ENCODE measurements around the gene PCDH15. TPM values are rescaled to one million over a fixed set of nuclear protein-coding genes. Genes with fewer than 3 reads are reported as not detected.

Gene PCDH15
- total and polyA plus RNA-seq, 2 of the 13 experiments (the other 11 are each of a cell fraction or from before 2014, with no cell fraction given), result not detected

DNA sequence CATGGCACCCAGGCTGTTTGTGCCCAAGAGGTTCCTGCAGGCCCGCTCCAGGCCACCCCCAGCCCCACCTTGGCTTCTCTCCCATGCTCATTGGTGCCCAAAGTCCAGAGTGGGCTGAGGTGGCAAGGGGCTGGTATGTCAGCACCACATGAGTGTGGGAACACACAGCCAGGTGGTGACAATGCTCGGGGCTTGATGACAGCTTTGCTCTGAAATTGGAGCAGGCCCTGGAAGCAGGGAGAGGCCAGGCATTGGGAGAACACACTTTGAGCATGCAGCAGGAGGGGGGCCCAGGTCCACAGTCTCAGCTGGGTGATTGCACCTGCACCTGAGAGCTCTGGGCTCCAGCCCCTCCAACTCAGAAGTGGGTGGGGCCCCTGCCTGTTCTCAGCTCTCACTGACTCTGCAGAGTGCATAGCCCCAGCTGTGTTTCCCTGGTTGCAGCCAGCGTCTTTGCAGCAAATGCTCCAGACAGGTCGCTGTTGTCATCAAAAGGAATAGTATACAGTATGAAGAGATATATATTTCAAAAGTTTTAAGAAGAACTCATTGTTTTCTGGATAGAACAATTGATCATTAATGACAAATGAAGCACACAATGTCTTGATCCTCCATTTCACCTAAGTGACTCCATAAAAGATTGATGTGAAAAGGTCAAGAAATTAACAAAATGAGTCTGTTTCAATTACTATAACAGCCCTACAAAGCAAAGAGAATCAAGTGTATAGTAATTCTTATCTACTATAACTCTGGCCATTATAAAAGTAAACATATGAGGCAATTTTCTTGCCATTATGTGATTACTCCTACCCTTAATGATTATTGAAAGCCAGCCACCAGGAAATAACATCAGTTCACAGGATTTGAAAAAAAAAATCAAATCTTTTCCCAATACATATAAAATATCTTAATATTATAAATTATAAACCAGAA, 848.1 kb downstream of the PCDH15 start:
- intact Hi-C loops (cut with micrococcal nuclease; ENCODE audit: unreplicated experiment) (loop anchor here (10.0 kb wide), 1 partner anchor 1188 kb away; no protein-coding TSS in a partner anchor), in situ Hi-C loops (cut with HindIII; ENCODE audit: extremely low pct_ligation_motif_present, low pct_unique_long_range_greater_than_20kb) (no loop called here)
- Histone ChIP-seq H3K4me1 (ENCODE audit: insufficient read depth, low read length) (peaks cover 69% of the 10 kb centered on the region), H3K9me3 (ENCODE audit: low read length) (no peaks in the 10 kb centered on the region), H3K27ac (ENCODE audit: extremely low read length, insufficient read depth, low read length) (no peak overlapping the region), H3K79me2 (ENCODE audit: insufficient read depth, low read length) (no peaks in the 10 kb centered on the region), H3K9ac (ENCODE audit: insufficient read depth, low read depth, low read length) (no peak overlapping the region), H3K27me3 (ENCODE audit: control insufficient read depth in 1 of 2, insufficient read depth in 2 of 2, low read length in 2 of 2) (no peaks in the 10 kb centered on the region), H3K4me2 (ENCODE audit: low read depth, low read length) (peak overlapping the region; percentile 23; the same call in 1 of the 2 replicates), H3K4me3 (replicated peaks in 1 of 3; ENCODE audit: insufficient read depth in 1 of 3, low read depth in 2 of 3, low read length in 3 of 3) (no peak overlapping the region; a peak in 1 of 6 replicates), H4K20me1 (ENCODE audit: insufficient read depth, low read length) (no peaks in the 10 kb centered on the region), H2AFZ (ENCODE audit: low read length) (no peak overlapping the region), H3K36me3 (replicated peaks in 1 of 2; ENCODE audit: control insufficient read depth in 1 of 2, insufficient read depth in 2 of 2, low read length in 2 of 2) (no peaks in the 10 kb centered on the region)
- POLR2A ChIA-PET, result no interaction called here
- CTCF ChIA-PET (ENCODE audit: low intra/inter-chr PET ratio, low total read pairs), result no interaction called here
- no TSS peak for BruUV-seq (replicated peaks)
- FAIRE-seq (no peak), DNase-seq (ENCODE audit: low spot score) (no peak), ATAC-seq (peak; percentile 21)
- WGBS (ENCODE audit: low lambda C conversion rate), result 8% methylated on average over 3 of the region's 4 CpGs
- TF ChIP-seq ZNF552 (CRISPR knock-in tag; IDR thresholded peaks at IDR 0.05; ENCODE audit: borderline replicate concordance), result no peak
- TF ChIP-seq, protein P1, sequence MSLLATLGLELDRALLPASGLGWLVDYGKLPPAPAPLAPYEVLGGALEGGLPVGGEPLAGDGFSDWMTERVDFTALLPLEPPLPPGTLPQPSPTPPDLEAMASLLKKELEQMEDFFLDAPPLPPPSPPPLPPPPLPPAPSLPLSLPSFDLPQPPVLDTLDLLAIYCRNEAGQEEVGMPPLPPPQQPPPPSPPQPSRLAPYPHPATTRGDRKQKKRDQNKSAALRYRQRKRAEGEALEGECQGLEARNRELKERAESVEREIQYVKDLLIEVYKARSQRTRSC (CRISPR knock-in tag; IDR thresholded peaks at IDR 0.05; ENCODE audit: low read depth), result no peak
- no peak for TF ChIP-seq ZNF678 (CRISPR knock-in tag; IDR thresholded peaks at IDR 0.05)
- no peak for TF ChIP-seq MBD4 (IDR thresholded peaks at IDR 0.05; ENCODE audit: borderline replicate concordance, low read length)
- 0 out of 2 replicates have a peak, but pooled peaks have one; percentile 22 for TF ChIP-seq POGZ (CRISPR knock-in tag; IDR thresholded peaks at IDR 0.05)
- TF ChIP-seq HNF4A (CRISPR knock-in tag; IDR thresholded peaks at IDR 0.05), result 0 out of 2 replicates have a peak, but pooled peaks have one; percentile 24
- no peak for TF ChIP-seq CREB1 (IDR thresholded peaks at IDR 0.05)
- TF ChIP-seq CREB1 (CRISPR knock-in tag; IDR thresholded peaks at IDR 0.05), result no peak
- TF ChIP-seq ZNF317 (CRISPR knock-in tag; IDR thresholded peaks at IDR 0.05), result no peak
- TF ChIP-seq, protein P2, sequence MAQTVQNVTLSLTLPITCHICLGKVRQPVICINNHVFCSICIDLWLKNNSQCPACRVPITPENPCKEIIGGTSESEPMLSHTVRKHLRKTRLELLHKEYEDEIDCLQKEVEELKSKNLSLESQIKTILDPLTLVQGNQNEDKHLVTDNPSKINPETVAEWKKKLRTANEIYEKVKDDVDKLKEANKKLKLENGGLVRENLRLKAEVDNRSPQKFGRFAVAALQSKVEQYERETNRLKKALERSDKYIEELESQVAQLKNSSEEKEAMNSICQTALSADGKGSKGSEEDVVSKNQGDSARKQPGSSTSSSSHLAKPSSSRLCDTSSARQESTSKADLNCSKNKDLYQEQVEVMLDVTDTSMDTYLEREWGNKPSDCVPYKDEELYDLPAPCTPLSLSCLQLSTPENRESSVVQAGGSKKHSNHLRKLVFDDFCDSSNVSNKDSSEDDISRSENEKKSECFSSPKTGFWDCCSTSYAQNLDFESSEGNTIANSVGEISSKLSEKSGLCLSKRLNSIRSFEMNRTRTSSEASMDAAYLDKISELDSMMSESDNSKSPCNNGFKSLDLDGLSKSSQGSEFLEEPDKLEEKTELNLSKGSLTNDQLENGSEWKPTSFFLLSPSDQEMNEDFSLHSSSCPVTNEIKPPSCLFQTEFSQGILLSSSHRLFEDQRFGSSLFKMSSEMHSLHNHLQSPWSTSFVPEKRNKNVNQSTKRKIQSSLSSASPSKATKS (CRISPR knock-in tag; IDR thresholded peaks at IDR 0.05), result no peak
- TF ChIP-seq ZNF501 (CRISPR knock-in tag; IDR thresholded peaks at IDR 0.05), result 0 out of 2 replicates have a peak, but pooled peaks have one; percentile 28
- TF ChIP-seq ZNF629 (CRISPR knock-in tag; conservative IDR thresholded peaks at IDR 0.05), result peak; percentile 38; the same call in 1 of the 2 replicates
- TF ChIP-seq ZFP36L1 (CRISPR knock-in tag; IDR thresholded peaks at IDR 0.05), result no peak
- TF ChIP-seq, protein P3, sequence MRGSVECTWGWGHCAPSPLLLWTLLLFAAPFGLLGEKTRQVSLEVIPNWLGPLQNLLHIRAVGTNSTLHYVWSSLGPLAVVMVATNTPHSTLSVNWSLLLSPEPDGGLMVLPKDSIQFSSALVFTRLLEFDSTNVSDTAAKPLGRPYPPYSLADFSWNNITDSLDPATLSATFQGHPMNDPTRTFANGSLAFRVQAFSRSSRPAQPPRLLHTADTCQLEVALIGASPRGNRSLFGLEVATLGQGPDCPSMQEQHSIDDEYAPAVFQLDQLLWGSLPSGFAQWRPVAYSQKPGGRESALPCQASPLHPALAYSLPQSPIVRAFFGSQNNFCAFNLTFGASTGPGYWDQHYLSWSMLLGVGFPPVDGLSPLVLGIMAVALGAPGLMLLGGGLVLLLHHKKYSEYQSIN (CRISPR knock-in tag; IDR thresholded peaks at IDR 0.05; ENCODE audit: borderline replicate concordance), result no peak
- TF ChIP-seq CC2D1A (CRISPR knock-in tag; IDR thresholded peaks at IDR 0.05), result no peak
- TF ChIP-seq, protein P4, sequence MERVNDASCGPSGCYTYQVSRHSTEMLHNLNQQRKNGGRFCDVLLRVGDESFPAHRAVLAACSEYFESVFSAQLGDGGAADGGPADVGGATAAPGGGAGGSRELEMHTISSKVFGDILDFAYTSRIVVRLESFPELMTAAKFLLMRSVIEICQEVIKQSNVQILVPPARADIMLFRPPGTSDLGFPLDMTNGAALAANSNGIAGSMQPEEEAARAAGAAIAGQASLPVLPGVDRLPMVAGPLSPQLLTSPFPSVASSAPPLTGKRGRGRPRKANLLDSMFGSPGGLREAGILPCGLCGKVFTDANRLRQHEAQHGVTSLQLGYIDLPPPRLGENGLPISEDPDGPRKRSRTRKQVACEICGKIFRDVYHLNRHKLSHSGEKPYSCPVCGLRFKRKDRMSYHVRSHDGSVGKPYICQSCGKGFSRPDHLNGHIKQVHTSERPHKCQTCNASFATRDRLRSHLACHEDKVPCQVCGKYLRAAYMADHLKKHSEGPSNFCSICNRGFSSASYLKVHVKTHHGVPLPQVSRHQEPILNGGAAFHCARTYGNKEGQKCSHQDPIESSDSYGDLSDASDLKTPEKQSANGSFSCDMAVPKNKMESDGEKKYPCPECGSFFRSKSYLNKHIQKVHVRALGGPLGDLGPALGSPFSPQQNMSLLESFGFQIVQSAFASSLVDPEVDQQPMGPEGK (CRISPR knock-in tag; IDR thresholded peaks at IDR 0.05), result 0 out of 2 replicates have a peak, but pooled peaks have one; percentile 11
- no peak for TF ChIP-seq GLI4 (CRISPR knock-in tag; IDR thresholded peaks at IDR 0.05; ENCODE audit: borderline replicate concordance)
- TF ChIP-seq ZNF672 (CRISPR knock-in tag; IDR thresholded peaks at IDR 0.05), result no peak

Measured in HepG2 (cell line).